Glutamatergic neuron (in vitro differentiated cells): ENCODE measurements around the gene CTSD. TPM values are rescaled to one million over a fixed set of nuclear protein-coding genes. Genes with fewer than 3 reads are reported as not detected.

Experiments
- DNase-seq: peaks from one replicate; pipeline ENCODE4 v3.0.0; 2022
- H3K27ac Mint-ChIP-seq: one replicate; pipeline ENCODE4 v1.8.0; 2020; ENCODE audit warnings: mild to moderate bottlenecking, mixed read lengths, inconsistent platforms; ENCODE audit not compliant: unreplicated experiment
- H3K27me3 Mint-ChIP-seq: one replicate; pipeline ENCODE4 v1.8.0; 2020; ENCODE audit warnings: mild to moderate bottlenecking, moderate library complexity, mixed read lengths, inconsistent platforms; ENCODE audit not compliant: unreplicated experiment
- H3K36me3 Mint-ChIP-seq: one replicate; pipeline ENCODE4 v1.8.0; 2020; ENCODE audit warnings: mild to moderate bottlenecking, mixed read lengths, inconsistent platforms; ENCODE audit not compliant: unreplicated experiment
- H3K4me1 Mint-ChIP-seq: one replicate; pipeline ENCODE4 v1.8.0; 2020; ENCODE audit warnings: mild to moderate bottlenecking, low read depth, mixed read lengths, inconsistent platforms; ENCODE audit not compliant: unreplicated experiment
- H3K4me3 Mint-ChIP-seq: one replicate; pipeline ENCODE4 v1.8.0; 2020; ENCODE audit warnings: mild to moderate bottlenecking, mixed read lengths, inconsistent platforms; ENCODE audit not compliant: unreplicated experiment
- H3K9me3 Mint-ChIP-seq: one replicate; pipeline ENCODE4 v1.8.0; 2020; ENCODE audit warnings: mild to moderate bottlenecking, moderate library complexity, mixed read lengths, inconsistent platforms; ENCODE audit not compliant: unreplicated experiment
- CTCF ChIP-seq: fragments of 200-600 bp; sonication (generic); IDR thresholded peaks from one replicate; pipeline ENCODE4 v1.5.0; 2021; ENCODE audit not compliant: partially characterized antibody, unreplicated experiment
- total RNA-seq: library from RNA; stranded (reverse); fragmentation: NEBNext Ultra II Directional; extraction: Animal tissue kit (Norgen Biotek cat#: 25700); gene quantifications from one replicate; pipeline ENCODE4 v1.2.1, GENCODE V29; 2021; ENCODE audit not compliant: unreplicated experiment

CTSD gene
- total RNA-seq, 1 donor from 2014 or later = 159 TPM

GRCh38 chr11:1728931-1729691, 34.6 kb downstream of the CTSD start:
- Mint-ChIP-seq H3K9me3 (peaks cover 6% of the 10 kb centered on the region), H3K4me1 (peaks cover 14% of the 10 kb centered on the region), H3K36me3 (no peaks in the 10 kb centered on the region), H3K27me3 (peaks cover 24% of the 10 kb centered on the region), H3K27ac (no peak overlapping the region), H3K4me3 (no peak overlapping the region)
- TF ChIP-seq CTCF = no peak
- no peak for DNase-seq

GRCh38 chr11:1728301-1728700, 35.4 kb downstream of the CTSD start:
- TF ChIP-seq CTCF = no peak
- Mint-ChIP-seq H3K27ac (no peak overlapping the region), H3K4me3 (no peak overlapping the region), H3K36me3 (no peaks in the 10 kb centered on the region), H3K27me3 (peaks cover 20% of the 10 kb centered on the region), H3K4me1 (peaks cover 14% of the 10 kb centered on the region), H3K9me3 (peaks cover 3% of the 10 kb centered on the region)
- no peak for DNase-seq

GRCh38 chr11:1727861-1728260, 35.9 kb downstream of the CTSD start:
- Mint-ChIP-seq H3K36me3 (no peaks in the 10 kb centered on the region), H3K27ac (no peak overlapping the region), H3K4me3 (no peak overlapping the region), H3K4me1 (peaks cover 14% of the 10 kb centered on the region), H3K27me3 (peaks cover 20% of the 10 kb centered on the region), H3K9me3 (peaks cover 3% of the 10 kb centered on the region)
- no peak for DNase-seq
- no peak for TF ChIP-seq CTCF

GRCh38 chr11:1727096-1727690, 36.5 kb downstream of the CTSD start:
- DNase-seq = no peak
- H3K4me1 Mint-ChIP-seq = peaks cover 12% of the 10 kb centered on the region
- no peak for TF ChIP-seq CTCF
- no peaks in the 10 kb centered on the region for H3K36me3 Mint-ChIP-seq
- peaks cover 2% of the 10 kb centered on the region for H3K9me3 Mint-ChIP-seq
- no peak overlapping the region for H3K27ac Mint-ChIP-seq
- H3K27me3 Mint-ChIP-seq = peaks cover 17% of the 10 kb centered on the region
- no peak overlapping the region for H3K4me3 Mint-ChIP-seq

GRCh38 chr11:1719781-1720180, 43.9 kb downstream of the CTSD start:
- H3K4me3 Mint-ChIP-seq = no peak overlapping the region
- peak overlapping the region; percentile 1 for H3K27ac Mint-ChIP-seq
- DNase-seq = no peak
- peaks cover 1% of the 10 kb centered on the region for H3K9me3 Mint-ChIP-seq
- no peaks in the 10 kb centered on the region for H3K4me1 Mint-ChIP-seq
- TF ChIP-seq CTCF = no peak
- peaks cover 9% of the 10 kb centered on the region for H3K27me3 Mint-ChIP-seq
- H3K36me3 Mint-ChIP-seq = peaks cover 4% of the 10 kb centered on the region
